Ishikawa (cell line): ENCODE data around the gene DNAJA3.

Source experiments
- CEBPB ChIP-seq: IDR thresholded peaks from 2 replicates; pipeline ENCODE4 v1.6.1; 2012
- CREB1 ChIP-seq: IDR thresholded peaks from 2 replicates; pipeline ENCODE4 v1.6.1; 2012; ENCODE audit warnings: low read depth
- EGR1 ChIP-seq: IDR thresholded peaks from 2 replicates; pipeline ENCODE4 v1.6.1; 2012
- EP300 ChIP-seq: IDR thresholded peaks from 2 replicates; pipeline ENCODE4 v1.6.1; 2012; ENCODE audit warnings: borderline replicate concordance
- FOXM1 ChIP-seq: IDR thresholded peaks from 2 replicates; pipeline ENCODE4 v1.6.1; 2012; ENCODE audit warnings: low read depth, borderline replicate concordance
- MAX ChIP-seq: IDR thresholded peaks from 2 replicates; pipeline ENCODE4 v1.6.1; 2012
- NFIC ChIP-seq: IDR thresholded peaks from 2 replicates; pipeline ENCODE4 v1.6.1; 2012
- RAD21 ChIP-seq: IDR thresholded peaks from 2 replicates; pipeline ENCODE4 v1.6.1; 2012; ENCODE audit warnings: low read depth
- REST ChIP-seq: IDR thresholded peaks from 2 replicates; pipeline ENCODE4 v1.6.1; 2012; ENCODE audit warnings: low read depth, mild to moderate bottlenecking
- TAF1 ChIP-seq: IDR thresholded peaks from 2 replicates; pipeline ENCODE4 v1.6.1; 2012; ENCODE audit warnings: low read depth, mild to moderate bottlenecking
- TCF12 ChIP-seq: IDR thresholded peaks from 2 replicates; pipeline ENCODE4 v1.6.1; 2012; ENCODE audit warnings: low read depth
- TEAD4 ChIP-seq: IDR thresholded peaks from 2 replicates; pipeline ENCODE4 v1.6.1; 2012
- USF1 ChIP-seq: IDR thresholded peaks from 2 replicates; pipeline ENCODE4 v1.6.1; 2012
- YY1 ChIP-seq: IDR thresholded peaks from 2 replicates; pipeline ENCODE4 v1.6.1; 2012; ENCODE audit warnings: low read depth
- ZBTB7A ChIP-seq: IDR thresholded peaks from 2 replicates; pipeline ENCODE4 v1.6.1; 2012; ENCODE audit warnings: low read depth

DNAJA3 gene

GRCh38 chr16:4392382-4393239 lies 33.1 kb upstream of the DNAJA3 start:
- TF ChIP-seq REST (no peak), YY1 (no peak), TAF1 (peak; percentile 44; the same call in 1 of the 2 replicates), ZBTB7A (peak; percentile 66), FOXM1 (no peak), NFIC (peak; percentile 82), USF1 (peak; percentile 91), EGR1 (peak; percentile 100), TEAD4 (peak; percentile 96), TCF12 (peak; percentile 98), CREB1 (0 out of 2 replicates have a peak, but pooled peaks have one; percentile 9), MAX (peak; percentile 36), RAD21 (no peak), EP300 (peak; percentile 89), CEBPB (peak; percentile 12; the same call in 1 of the 2 replicates)

GRCh38 chr16:4393240-4393600 lies 32.4 kb upstream of the DNAJA3 start:
- TF ChIP-seq TCF12 (no peak), MAX (peak; percentile 25; the same call in 1 of the 2 replicates)

- TF ChIP-seq CREB1 (no peak), YY1 (no peak), TAF1 (no peak), NFIC (no peak), EGR1 (no peak), USF1 (no peak), TCF12 (no peak), FOXM1 (no peak), ZBTB7A (no peak), CEBPB (no peak), EP300 (no peak), RAD21 (no peak), REST (no peak), TEAD4 (no peak), MAX (no peak)
These were observed 30.5 kb upstream of the DNAJA3 start for GRCh38 chr16:4395055-4395726.

- TF ChIP-seq TEAD4 (no peak), CEBPB (no peak), EGR1 (no peak), USF1 (no peak), MAX (no peak), TAF1 (no peak), YY1 (no peak), EP300 (no peak), NFIC (no peak)
These were observed 26.5 kb upstream of the DNAJA3 start for GRCh38 chr16:4399001-4399730.
